IMR-90 (cell line): Measurements from ENCODE around the gene PDYN. TPM values are rescaled to one million over a fixed set of nuclear protein-coding genes. Genes with fewer than 3 reads are reported as not detected.

Experiments used
- ATAC-seq: fragments of 200-7000 bp; cut with Tn5 transposase; 2 replicates; pipeline ENCODE4 v1.9.1; 2020; ENCODE audit warnings: low read depth, mild to moderate bottlenecking, moderate library complexity
- BruUV-seq: library from RNA; stranded (reverse); fragments of 400-500 nt; replicated peaks from 2 replicates; lab custom pipeline; 2021; lab: Mats Ljungman, UMichigan
- CTCF ChIA-PET: fragments of 300-600 bp; formaldehyde crosslinking; extraction: SDS; loops from one replicate; lab custom pipeline; 2021; ENCODE audit warnings: antibody characterized with exemption; lab: Yijun Ruan, JAX
- POLR2A ChIA-PET: fragments of 300-600 bp; sonication (Branson Sonifier 250); formaldehyde crosslinking; loops from one replicate; lab custom pipeline; 2022; ENCODE audit warnings: antibody characterized with exemption; ENCODE audit not compliant: unreplicated experiment; lab: Charles Lee
- DNase-seq: peaks from one replicate; pipeline ENCODE4 v3.0.0; 2013
- H2AFZ ChIP-seq: replicated peaks from 2 replicates; pipeline ENCODE3; 2013; ENCODE audit warnings: low read length, mild to moderate bottlenecking; ENCODE audit not compliant: poor library complexity
- H2AK5ac ChIP-seq: 2 replicates; pipeline ENCODE4 v1.6.1; 2013; ENCODE audit warnings: low read depth, low read length, inconsistent platforms
- H2AK9ac ChIP-seq: replicated peaks from 2 replicates; pipeline ENCODE3; 2013; ENCODE audit warnings: mild to moderate bottlenecking, low read depth, low read length, moderate library complexity; ENCODE audit not compliant: poor library complexity
- H2BK120ac ChIP-seq: 2 replicates; pipeline ENCODE4 v1.6.1; 2013; ENCODE audit warnings: low read depth, low read length, inconsistent platforms
- H2BK15ac ChIP-seq: 3 replicates; pipeline ENCODE4 v1.6.1; 2013; ENCODE audit warnings: low read depth, low read length, inconsistent platforms
- H2BK20ac ChIP-seq: 2 replicates; pipeline ENCODE4 v1.6.1; 2013; ENCODE audit warnings: low read depth, mild to moderate bottlenecking, inconsistent platforms, low read length, moderate library complexity
- H2BK5ac ChIP-seq: 2 replicates; pipeline ENCODE4 v1.6.1; 2013; ENCODE audit warnings: mild to moderate bottlenecking, low read depth, low read length, inconsistent platforms; ENCODE audit not compliant: poor library complexity, severe bottlenecking
- H3K14ac ChIP-seq: replicated peaks from 2 replicates; pipeline ENCODE4 v1.6.1; 2013; ENCODE audit warnings: low read depth, low read length, inconsistent platforms
- H3K18ac ChIP-seq: 2 replicates; pipeline ENCODE4 v1.6.1; 2013; ENCODE audit warnings: low read depth, low read length, control low read depth
- H3K23ac ChIP-seq: 2 replicates; pipeline ENCODE4 v1.6.1; 2013; ENCODE audit warnings: low read depth, low read length, inconsistent platforms
- H3K27ac ChIP-seq: 2 replicates; pipeline ENCODE4 v1.5.1; 2013; ENCODE audit warnings: mild to moderate bottlenecking, control low read depth, low read length; ENCODE audit not compliant: insufficient read depth
- H3K27me3 ChIP-seq: 2 replicates; pipeline ENCODE4 v1.6.1; 2013; ENCODE audit warnings: low read length; ENCODE audit not compliant: control insufficient read depth, insufficient read depth
- H3K36me3 ChIP-seq: 2 replicates; pipeline ENCODE4 v1.6.1; 2013; ENCODE audit warnings: low read length, mixed read lengths; ENCODE audit not compliant: control insufficient read depth, insufficient read depth
- H3K4ac ChIP-seq: 2 replicates; pipeline ENCODE4 v1.6.1; 2013; ENCODE audit warnings: low read depth, low read length, inconsistent platforms
- H3K4me1 ChIP-seq: 2 replicates; pipeline ENCODE4 v1.6.1; 2013; ENCODE audit warnings: low read length, mixed read lengths; ENCODE audit not compliant: control insufficient read depth, insufficient read depth
- H3K4me2 ChIP-seq: 2 replicates; pipeline ENCODE4 v1.6.1; 2013; ENCODE audit warnings: low read depth, mild to moderate bottlenecking, control low read depth, low read length, moderate library complexity
- H3K4me3 ChIP-seq: 2 replicates; pipeline ENCODE4 v1.5.1; 2013; ENCODE audit warnings: low read depth, mild to moderate bottlenecking, control low read depth, low read length, moderate library complexity; ENCODE audit not compliant: insufficient read depth
- H3K56ac ChIP-seq: 2 replicates; pipeline ENCODE4 v1.6.1; 2013; ENCODE audit warnings: low read length, inconsistent platforms; ENCODE audit not compliant: insufficient read depth; ENCODE audit errors: extremely low read depth
- H3K79me1 ChIP-seq, 2 experiments: 2 replicates each; pipeline ENCODE4 v1.6.1; 2013; ENCODE audit warnings: low read length in 2 of 2, inconsistent platforms in 1 of 2, low read depth in 1 of 2
- H3K9ac ChIP-seq: 2 replicates; pipeline ENCODE4 v1.6.1; 2013; ENCODE audit warnings: low read depth, low read length, control low read depth
- H3K9me1 ChIP-seq: 2 replicates; pipeline ENCODE4 v1.6.1; 2013; ENCODE audit warnings: low read length, inconsistent platforms; ENCODE audit not compliant: insufficient read depth
- H3K9me3 ChIP-seq: 2 replicates; pipeline ENCODE4 v1.6.1; 2013; ENCODE audit warnings: low read length; ENCODE audit not compliant: control insufficient read depth, insufficient read depth
- H4K20me1 ChIP-seq: 2 replicates; pipeline ENCODE4 v1.6.1; 2013; ENCODE audit warnings: low read length, inconsistent platforms; ENCODE audit not compliant: insufficient read depth
- H4K5ac ChIP-seq: 2 replicates; pipeline ENCODE4 v1.6.1; 2013; ENCODE audit warnings: mild to moderate bottlenecking, low read depth, low read length, control low read depth
- H4K8ac ChIP-seq, 2 experiments: 2 replicates each; pipeline ENCODE4 v1.6.1; 2013; ENCODE audit warnings: low read depth in 2 of 2, low read length in 2 of 2, control low read depth in 1 of 2, inconsistent platforms in 1 of 2
- H4K91ac ChIP-seq: 2 replicates; pipeline ENCODE4 v1.6.1; 2013; ENCODE audit warnings: low read depth, low read length, inconsistent platforms; ENCODE audit not compliant: insufficient read depth
- CHD1 ChIP-seq: IDR thresholded peaks from 2 replicates; pipeline ENCODE4 v1.6.1; 2012; ENCODE audit warnings: low read depth, low read length, improper control_type of control experiment
- RCOR1 ChIP-seq: IDR thresholded peaks from 2 replicates; pipeline ENCODE4 v1.6.1; 2012; ENCODE audit warnings: mild to moderate bottlenecking, low read length, improper control_type of control experiment; ENCODE audit not compliant: insufficient replicate concordance
- WGBS, 2 experiments: methylation state at CpG; one replicate each; pipeline versions ENCODE4 v1.1.5 to v1.1.7; 2013; ENCODE audit warnings: missing lambda C conversion rate in 2 of 2; ENCODE audit not compliant: insufficient read length in 1 of 2; ENCODE audit errors: extremely low coverage in 2 of 2; 5-methylcytosine and 5-hydroxymethylcytosine counted together
- dilution Hi-C: fragments of 300-500 bp; cut with HindIII; formaldehyde crosslinking; loops from one replicate; pipeline ENCODE4 v1.14.3; 2018; ENCODE audit warnings: low sequenced_read_pairs; ENCODE audit not compliant: unreplicated experiment
- in situ Hi-C: fragments of 300-500 bp; cut with MboI; formaldehyde crosslinking; loops from 3 replicates; pipeline ENCODE4 v1.14.3; 2019; ENCODE audit warnings: low sequenced_read_pairs, inconsistent platforms, mixed read lengths
- intact Hi-C: fragments of 100-400 bp; cut with micrococcal nuclease; formaldehyde crosslinking; loops from 2 replicates; pipeline ENCODE4 v1.10.0; 2022
- polyA plus RNA-seq, 3 experiments: library from polyadenylated mRNA; depleted of rRNA; stranded (reverse); fragments of >200 nt; gene quantifications; 2 replicates each; pipeline ENCODE4 v1.2.3, GENCODE V29; 2012; ENCODE audit warnings: low replicate concordance in 1 of 3
- total RNA-seq: library from RNA; depleted of rRNA; stranded (reverse); fragments of >200 nt; gene quantifications from 2 replicates; pipeline ENCODE4 v1.2.3, GENCODE V29; 2012
- TF ChIP-seq, protein P1 (sequence below): fragments of 150-350 bp; IDR thresholded peaks from 2 replicates; pipeline ENCODE4 v1.6.1; 2016; ENCODE audit warnings: low read depth, mild to moderate bottlenecking, low read length, moderate library complexity, borderline replicate concordance

Gene PDYN
- total and polyA plus RNA-seq, 2 of the 4 experiments (the other 2 are of a cell fraction): not detected

DNA sequence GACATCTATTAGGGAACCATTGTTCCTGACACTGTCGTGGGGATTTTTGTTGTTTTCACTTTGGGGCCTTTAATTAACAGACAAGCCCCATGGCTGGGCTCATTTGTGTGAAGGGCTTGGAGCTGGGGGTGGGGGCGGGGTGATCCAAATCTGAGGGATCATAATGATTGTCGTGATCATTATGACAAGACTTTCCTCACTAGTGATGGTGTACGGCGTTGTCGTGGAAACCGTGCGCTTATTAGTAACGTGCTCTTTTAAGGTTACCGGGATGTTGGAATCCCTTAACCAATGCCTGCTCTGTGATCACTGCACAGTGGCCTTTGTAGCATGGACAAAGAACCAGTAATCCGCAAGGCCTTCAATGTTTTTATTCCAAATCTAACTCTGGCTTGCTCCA lies 18.6 kb downstream of the PDYN start:
- Histone ChIP-seq H3K56ac (no peak overlapping the region), H3K4ac (no peak overlapping the region), H4K20me1 (no peaks in the 10 kb centered on the region; the same call in 1 of the 2 replicates), H4K5ac (no peak overlapping the region), H3K27me3 (peaks cover 16% of the 10 kb centered on the region), H2BK120ac (no peak overlapping the region), H3K4me3 (no peak overlapping the region), H2AK9ac (no peak overlapping the region), H2BK15ac (no peak overlapping the region), H2BK20ac (no peak overlapping the region), H3K18ac (no peak overlapping the region), H3K79me1 (no peaks in the 10 kb centered on the region), H3K9ac (no peak overlapping the region), H2AK5ac (no peak overlapping the region), H4K8ac (no peak overlapping the region), H2BK5ac (no peak overlapping the region), H3K27ac (no peak overlapping the region), H2AFZ (no peak overlapping the region), H4K91ac (no peak overlapping the region), H3K4me2 (no peak overlapping the region), H3K4me1 (no peaks in the 10 kb centered on the region), H3K23ac (no peak overlapping the region), H3K14ac (no peak overlapping the region), H3K36me3 (no peaks in the 10 kb centered on the region), H3K9me3 (no peaks in the 10 kb centered on the region), H3K9me1 (no peaks in the 10 kb centered on the region)
- DNase-seq: no peak
- CTCF ChIA-PET: no interaction called here
- TF ChIP-seq CHD1 (no peak), RCOR1 (no peak)
- TF ChIP-seq, protein P1, sequence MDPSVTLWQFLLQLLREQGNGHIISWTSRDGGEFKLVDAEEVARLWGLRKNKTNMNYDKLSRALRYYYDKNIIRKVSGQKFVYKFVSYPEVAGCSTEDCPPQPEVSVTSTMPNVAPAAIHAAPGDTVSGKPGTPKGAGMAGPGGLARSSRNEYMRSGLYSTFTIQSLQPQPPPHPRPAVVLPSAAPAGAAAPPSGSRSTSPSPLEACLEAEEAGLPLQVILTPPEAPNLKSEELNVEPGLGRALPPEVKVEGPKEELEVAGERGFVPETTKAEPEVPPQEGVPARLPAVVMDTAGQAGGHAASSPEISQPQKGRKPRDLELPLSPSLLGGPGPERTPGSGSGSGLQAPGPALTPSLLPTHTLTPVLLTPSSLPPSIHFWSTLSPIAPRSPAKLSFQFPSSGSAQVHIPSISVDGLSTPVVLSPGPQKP: no peak
- ATAC-seq: no peak
- BruUV-seq: no TSS peak
- intact Hi-C loops: no loop called here
- 87% methylated on average over 3 of the region's 11 CpGs; no CpG with 5 or more reads in 1 of the 2 experiments for WGBS, 2 experiments
- POLR2A ChIA-PET: no interaction called here
- in situ Hi-C loops: no loop called here
- dilution Hi-C loops: no loop called here
